ENCODE measurements around the gene GNAO1. TPM values are rescaled to one million over a fixed set of nuclear protein-coding genes. Genes with fewer than 3 reads are reported as not detected.

The GNAO1 gene
- total RNA-seq, 1 donor from 2014 or later, result 250 TPM

DNA sequence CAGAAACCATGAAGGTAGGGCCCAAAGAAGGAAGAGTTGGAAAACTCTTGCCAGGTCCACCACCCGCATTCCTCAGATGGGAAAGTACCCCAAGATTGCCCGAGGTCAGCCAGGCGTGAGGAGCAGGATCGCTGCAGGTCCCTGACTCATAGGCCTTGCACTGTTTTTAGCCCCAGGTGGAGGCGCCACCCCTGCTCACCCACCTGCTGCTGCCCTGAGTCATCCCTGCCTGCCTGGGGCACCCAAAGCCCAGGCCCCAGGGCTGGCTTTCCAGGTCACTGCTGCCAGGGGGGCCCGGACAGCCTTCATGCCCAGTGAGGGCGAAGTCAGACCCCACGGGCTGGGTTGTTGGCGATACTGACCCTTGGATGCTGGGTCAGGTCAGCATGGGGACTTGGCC is 133.1 kb downstream of the GNAO1 start:
- Mint-ChIP-seq H3K9me3 (ENCODE audit: unreplicated experiment) (peaks cover 17% of the 10 kb centered on the region), H3K27ac (ENCODE audit: unreplicated experiment) (no peak overlapping the region), H3K27me3 (ENCODE audit: unreplicated experiment) (peaks cover 20% of the 10 kb centered on the region), H3K36me3 (ENCODE audit: unreplicated experiment) (peaks cover 8% of the 10 kb centered on the region), H3K4me3 (ENCODE audit: unreplicated experiment) (no peak overlapping the region), H3K4me1 (ENCODE audit: low read depth, unreplicated experiment) (peaks cover 7% of the 10 kb centered on the region)
- TF ChIP-seq, protein P1, sequence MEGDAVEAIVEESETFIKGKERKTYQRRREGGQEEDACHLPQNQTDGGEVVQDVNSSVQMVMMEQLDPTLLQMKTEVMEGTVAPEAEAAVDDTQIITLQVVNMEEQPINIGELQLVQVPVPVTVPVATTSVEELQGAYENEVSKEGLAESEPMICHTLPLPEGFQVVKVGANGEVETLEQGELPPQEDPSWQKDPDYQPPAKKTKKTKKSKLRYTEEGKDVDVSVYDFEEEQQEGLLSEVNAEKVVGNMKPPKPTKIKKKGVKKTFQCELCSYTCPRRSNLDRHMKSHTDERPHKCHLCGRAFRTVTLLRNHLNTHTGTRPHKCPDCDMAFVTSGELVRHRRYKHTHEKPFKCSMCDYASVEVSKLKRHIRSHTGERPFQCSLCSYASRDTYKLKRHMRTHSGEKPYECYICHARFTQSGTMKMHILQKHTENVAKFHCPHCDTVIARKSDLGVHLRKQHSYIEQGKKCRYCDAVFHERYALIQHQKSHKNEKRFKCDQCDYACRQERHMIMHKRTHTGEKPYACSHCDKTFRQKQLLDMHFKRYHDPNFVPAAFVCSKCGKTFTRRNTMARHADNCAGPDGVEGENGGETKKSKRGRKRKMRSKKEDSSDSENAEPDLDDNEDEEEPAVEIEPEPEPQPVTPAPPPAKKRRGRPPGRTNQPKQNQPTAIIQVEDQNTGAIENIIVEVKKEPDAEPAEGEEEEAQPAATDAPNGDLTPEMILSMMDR (IDR thresholded peaks at IDR 0.05; ENCODE audit: partially characterized antibody, unreplicated experiment), result no peak
- no peak for DNase-seq

DNA sequence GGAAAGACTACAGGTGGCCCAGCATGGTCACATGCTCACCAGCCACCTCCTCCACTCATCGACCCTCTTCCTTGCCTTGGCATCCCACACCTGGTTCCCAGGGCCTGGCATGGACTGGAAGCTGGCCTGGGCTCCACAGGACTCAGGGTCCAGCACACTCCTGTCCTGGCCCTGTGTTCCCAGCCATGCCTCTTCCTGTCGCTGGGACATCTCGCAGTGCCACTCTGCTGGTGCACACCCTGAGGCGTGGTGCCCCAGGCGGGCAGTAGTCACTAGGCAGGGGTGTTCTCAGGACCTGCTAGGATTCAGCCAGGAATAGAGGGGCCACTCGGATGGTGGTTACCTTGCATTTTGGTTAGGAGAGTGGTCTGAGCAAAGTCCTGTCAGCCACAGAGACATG is 134.7 kb downstream of the GNAO1 start:
- Mint-ChIP-seq H3K27me3 (ENCODE audit: unreplicated experiment) (peaks cover 22% of the 10 kb centered on the region), H3K4me3 (ENCODE audit: unreplicated experiment) (peak overlapping the region; percentile 34), H3K27ac (ENCODE audit: unreplicated experiment) (peak overlapping the region; percentile 38), H3K9me3 (ENCODE audit: unreplicated experiment) (peaks cover 24% of the 10 kb centered on the region), H3K4me1 (ENCODE audit: low read depth, unreplicated experiment) (peaks cover 22% of the 10 kb centered on the region), H3K36me3 (ENCODE audit: unreplicated experiment) (peaks cover 8% of the 10 kb centered on the region)
- TF ChIP-seq, protein P1 (IDR thresholded peaks at IDR 0.05; ENCODE audit: partially characterized antibody, unreplicated experiment), result no peak
- DNase-seq, result no peak

DNA sequence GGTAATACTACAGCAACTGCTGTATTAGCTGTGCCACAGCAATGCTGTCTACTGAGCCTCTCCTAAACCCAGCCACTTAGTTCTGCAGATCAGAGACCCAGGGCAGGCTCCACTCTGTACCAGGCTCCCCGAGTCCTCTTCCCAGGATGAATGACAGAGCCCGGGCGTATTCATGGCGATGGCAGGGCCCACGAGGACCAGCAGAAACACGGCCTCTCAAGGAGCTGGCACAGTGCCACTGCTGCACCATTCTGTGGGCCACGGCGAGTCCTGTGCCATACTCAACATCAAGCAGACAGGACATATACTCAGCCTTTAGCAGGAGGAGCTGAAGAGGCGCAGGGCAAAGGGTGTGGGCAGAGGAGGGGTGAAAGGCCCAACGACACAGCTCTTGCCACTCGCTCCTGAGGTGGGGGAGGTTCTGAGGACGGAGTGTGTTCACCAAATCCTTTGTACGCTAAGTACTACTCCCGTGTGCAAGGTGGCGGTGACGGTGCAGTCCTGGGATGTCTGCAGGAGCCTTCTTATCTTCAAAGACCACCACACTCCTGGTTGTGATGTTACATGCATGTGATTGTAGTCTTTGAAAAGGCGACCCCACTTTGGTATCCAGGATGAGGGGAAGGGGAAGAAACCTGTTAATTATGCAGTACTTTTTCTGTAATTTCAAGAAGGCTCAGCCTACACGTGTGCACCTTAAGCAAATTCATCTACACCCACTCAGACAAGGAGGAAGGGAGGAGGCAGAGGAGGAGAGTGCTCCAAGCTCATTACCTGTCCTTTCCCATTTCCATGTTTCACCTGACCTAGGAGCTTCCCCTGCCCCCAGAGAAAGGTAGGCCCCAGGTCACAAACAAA is 136.0 kb downstream of the GNAO1 start:
- Mint-ChIP-seq H3K36me3 (ENCODE audit: unreplicated experiment) (peaks cover 8% of the 10 kb centered on the region), H3K4me3 (ENCODE audit: unreplicated experiment) (no peak overlapping the region), H3K27me3 (ENCODE audit: unreplicated experiment) (peaks cover 23% of the 10 kb centered on the region), H3K4me1 (ENCODE audit: low read depth, unreplicated experiment) (peaks cover 27% of the 10 kb centered on the region), H3K27ac (ENCODE audit: unreplicated experiment) (no peak overlapping the region), H3K9me3 (ENCODE audit: unreplicated experiment) (peaks cover 27% of the 10 kb centered on the region)
- TF ChIP-seq, protein P1 (IDR thresholded peaks at IDR 0.05; ENCODE audit: partially characterized antibody, unreplicated experiment), result no peak
- DNase-seq, result no peak

DNA sequence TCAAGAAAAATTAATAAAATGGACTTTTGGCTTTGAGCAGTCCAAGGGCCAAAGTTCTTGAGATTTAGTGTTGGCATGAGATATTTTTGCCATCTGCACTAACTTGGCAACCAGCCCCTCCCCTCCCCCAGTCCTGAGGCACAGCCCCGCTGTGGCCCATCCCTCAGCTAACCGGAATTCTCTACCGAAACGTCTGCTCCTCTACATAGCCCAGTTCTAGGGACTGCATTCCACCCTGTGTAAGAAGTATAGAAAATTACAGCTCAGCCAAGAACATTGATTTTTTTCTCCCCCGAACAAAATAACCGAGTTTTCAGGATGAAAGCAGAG is 136.6 kb downstream of the GNAO1 start:
- Mint-ChIP-seq H3K4me3 (ENCODE audit: unreplicated experiment) (no peak overlapping the region), H3K27me3 (ENCODE audit: unreplicated experiment) (peaks cover 26% of the 10 kb centered on the region), H3K27ac (ENCODE audit: unreplicated experiment) (no peak overlapping the region), H3K4me1 (ENCODE audit: low read depth, unreplicated experiment) (peaks cover 30% of the 10 kb centered on the region), H3K36me3 (ENCODE audit: unreplicated experiment) (peaks cover 8% of the 10 kb centered on the region), H3K9me3 (ENCODE audit: unreplicated experiment) (peaks cover 25% of the 10 kb centered on the region)
- DNase-seq, result no peak
- TF ChIP-seq, protein P1 (IDR thresholded peaks at IDR 0.05; ENCODE audit: partially characterized antibody, unreplicated experiment), result no peak

DNA sequence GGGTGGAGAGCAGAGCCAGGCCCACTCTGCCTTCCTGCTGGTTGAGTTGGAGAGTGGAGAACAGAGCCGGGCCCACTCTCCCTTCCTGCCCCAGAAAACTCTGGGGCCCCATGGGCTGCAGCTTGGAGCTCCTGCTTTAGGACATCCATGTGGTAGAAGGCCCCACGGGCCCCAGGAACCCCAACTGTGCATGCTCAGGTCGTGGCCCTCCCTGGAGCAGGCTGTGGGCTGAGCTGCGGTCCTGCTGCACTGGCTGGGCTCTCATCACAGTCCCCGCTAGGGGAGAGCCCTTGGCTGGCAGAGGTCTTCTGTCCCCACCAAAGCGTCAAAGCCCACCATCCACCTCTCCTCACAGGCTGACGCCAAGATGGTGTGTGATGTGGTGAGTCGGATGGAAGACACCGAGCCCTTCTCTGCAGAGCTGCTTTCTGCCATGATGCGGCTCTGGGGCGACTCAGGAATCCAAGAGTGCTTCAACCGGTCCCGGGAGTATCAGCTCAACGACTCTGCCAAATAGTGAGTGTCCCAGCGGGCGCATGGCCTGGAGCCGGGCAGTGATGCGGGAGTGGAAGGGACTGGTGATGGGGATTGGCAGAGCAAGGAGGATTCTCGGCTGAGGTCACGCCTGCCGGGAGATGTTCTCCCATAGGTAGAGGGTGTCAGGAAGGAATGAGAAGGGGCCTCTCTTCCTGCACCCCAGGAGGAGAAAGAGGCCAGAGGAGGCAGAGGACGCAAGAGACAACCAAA is 137.2 kb downstream of the GNAO1 start:
- H3K4me3 Mint-ChIP-seq (ENCODE audit: unreplicated experiment), result peak overlapping the region; percentile 59

More for the DNA sequence above, 137.2 kb downstream of the GNAO1 start:
- peaks cover 30% of the 10 kb centered on the region for H3K4me1 Mint-ChIP-seq (ENCODE audit: low read depth, unreplicated experiment)
- H3K27ac Mint-ChIP-seq (ENCODE audit: unreplicated experiment), result no peak overlapping the region
- TF ChIP-seq, protein P1 (IDR thresholded peaks at IDR 0.05; ENCODE audit: partially characterized antibody, unreplicated experiment), result no peak
- H3K36me3 Mint-ChIP-seq (ENCODE audit: unreplicated experiment), result peaks cover 6% of the 10 kb centered on the region
- H3K9me3 Mint-ChIP-seq (ENCODE audit: unreplicated experiment), result peaks cover 24% of the 10 kb centered on the region
- peaks cover 27% of the 10 kb centered on the region for H3K27me3 Mint-ChIP-seq (ENCODE audit: unreplicated experiment)
- DNase-seq, result no peak
